ENCODE data around the gene UBTF. TPM values are rescaled to one million over a fixed set of nuclear protein-coding genes. Genes with fewer than 3 reads are reported as not detected.
A peak's percentile ranks its signal among the peaks of the same experiment; 100 is the strongest.

UBTF gene
- total RNA-seq, 1 donor from 2014 or later = 25.1 TPM

GRCh38 chr17:44188576-44189403 lies 30.7 kb downstream of the UBTF start:
- Histone ChIP-seq H3K27me3 (no peaks in the 10 kb centered on the region), H3K36me3 (peaks cover 31 to 33% of the 10 kb centered on the region in 2 donors), H3K4me1 (peaks cover 5 to 24% of the 10 kb centered on the region in 2 donors), H3K9me3 (no peaks in the 10 kb centered on the region), H3K4me3 (peak overlapping the region in 1 of 2 donors; percentile 92), H3K27ac (peak overlapping the region; percentile 96 to 97)
- intact Hi-C loops (cut with DNase I) = loop anchor here (5.0 kb wide), 2 partner anchors 66 to 116 kb away; partner anchors contain the start of genes G6PC3 and HDAC5
- DNase-seq (ENCODE audit: low spot score in 2 of 2) = no peak
- no peak for TF ChIP-seq CTCF (IDR thresholded peaks at IDR 0.05)

GRCh38 chr17:44187131-44187899 lies 32.2 kb downstream of the UBTF start:
- Histone ChIP-seq H3K9me3 (no peaks in the 10 kb centered on the region), H3K4me1 (peaks cover 5 to 22% of the 10 kb centered on the region in 2 donors), H3K27me3 (no peaks in the 10 kb centered on the region), H3K27ac (peak overlapping the region; percentile 96 to 97), H3K36me3 (peaks cover 23 to 29% of the 10 kb centered on the region in 2 donors), H3K4me3 (peak overlapping the region; percentile 75 to 92)
- DNase-seq (ENCODE audit: low spot score in 2 of 2) = no peak
- no peak for TF ChIP-seq CTCF (IDR thresholded peaks at IDR 0.05)
- intact Hi-C loops (cut with DNase I) = loop anchor here (1.0 to 5.0 kb wide), 5 partner anchors 13 to 115 kb away; partner anchors contain the start of genes G6PC3 and HDAC5

GRCh38 chr17:44186307-44187130 lies 33.0 kb downstream of the UBTF start, which contains the start of gene TMUB2:
TMUB2 (plus strand) TSS chr17:44186972; CDS start chr17:44187709, 737 bp downstream.
- H3K27me3 ChIP-seq = no peaks in the 10 kb centered on the region
- no peak for TF ChIP-seq CTCF (IDR thresholded peaks at IDR 0.05)
- H3K4me1 ChIP-seq = peaks cover 5 to 22% of the 10 kb centered on the region in 2 donors
- peaks cover 22 to 35% of the 10 kb centered on the region in 2 donors for H3K36me3 ChIP-seq
- peak; percentile 98 to 99 for DNase-seq (ENCODE audit: low spot score in 2 of 2)
- peak within 1 kb of the TSS; percentile 75 to 92 for H3K4me3 ChIP-seq
- H3K27ac ChIP-seq = peak within 1 kb of the TSS; percentile 96 to 97
- intact Hi-C loops (cut with DNase I) = loop anchor here (1.0 to 5.0 kb wide), 6 partner anchors 14 to 114 kb away; partner anchors contain the start of genes G6PC3 and HDAC5
- no peaks in the 10 kb centered on the region for H3K9me3 ChIP-seq

GRCh38 chr17:44184212-44184810 lies 35.2 kb downstream of the UBTF start:
- H3K36me3 ChIP-seq = peaks cover 7 to 19% of the 10 kb centered on the region in 2 donors
- intact Hi-C loops (cut with DNase I) = no loop called here
- no peaks in the 10 kb centered on the region for H3K9me3 ChIP-seq
- peaks cover 5 to 22% of the 10 kb centered on the region in 2 donors for H3K4me1 ChIP-seq
- no peak for DNase-seq (ENCODE audit: low spot score in 2 of 2)
- no peak overlapping the region for H3K27ac ChIP-seq
- no peaks in the 10 kb centered on the region for H3K27me3 ChIP-seq
- no peak for TF ChIP-seq CTCF (IDR thresholded peaks at IDR 0.05)
- no peak overlapping the region for H3K4me3 ChIP-seq
